Activated gamma-delta T cell (primary cell): ENCODE measurements around the gene MACROH2A2.
"Not testable (repeated sequence)": the region's sequence is repeated elsewhere in the genome, so short reads cannot be mapped to it uniquely, and the experiment has no call there.

ENCODE experiments used
- DNase-seq: peaks from one replicate; lab custom pipeline; 2025; lab: John Stamatoyannopoulos, UW
- total RNA-seq, 2 donors: gene quantifications; one replicate each; lab custom pipeline; 2026; lab: John Stamatoyannopoulos, UW

Gene MACROH2A2
- total RNA-seq, result 18.7 to 20.5 reads per million in 2 donors

DNA sequence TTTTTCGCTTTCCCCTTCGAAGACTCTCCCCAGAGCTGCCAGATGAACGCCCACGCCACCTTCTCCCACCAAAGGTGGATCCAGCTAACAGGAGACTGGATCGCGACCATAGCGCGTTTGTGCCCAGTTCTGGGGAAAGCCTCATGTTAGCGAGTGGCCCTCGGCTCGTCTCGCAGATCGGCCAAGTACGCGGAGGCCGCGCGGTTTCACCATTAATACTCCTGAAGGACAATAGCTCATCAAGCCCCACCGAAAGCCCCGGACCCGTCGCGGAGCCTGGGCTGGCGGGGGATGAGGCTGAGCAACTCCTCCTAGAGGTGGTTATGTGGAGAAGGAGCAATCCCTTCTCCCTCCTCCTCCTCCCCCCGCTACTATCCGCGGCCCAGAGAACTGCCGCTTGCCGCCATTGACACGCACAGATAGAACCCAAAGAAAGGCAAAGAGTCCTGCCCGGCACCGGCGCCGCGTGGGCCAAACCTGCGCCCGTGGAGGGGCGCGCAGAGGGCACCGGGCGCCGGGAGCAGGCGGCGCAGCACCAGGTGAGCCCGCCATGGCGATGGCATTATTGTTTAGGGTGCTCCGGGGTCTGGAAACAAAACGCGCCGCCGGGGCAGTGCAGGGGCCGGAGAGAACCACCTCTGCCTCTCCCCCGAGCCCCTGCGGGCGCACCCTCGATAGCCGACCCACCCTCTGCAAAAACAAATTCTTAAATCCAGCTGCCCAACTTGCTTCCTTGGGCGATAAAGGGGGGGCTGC lies at the start of gene MACROH2A2:
MACROH2A2 (plus strand) TSS at position 385 of the 756 bp plus-strand sequence. CDS start 22,813 bp downstream, outside the sequence.
- DNase-seq, result no peak

DNA sequence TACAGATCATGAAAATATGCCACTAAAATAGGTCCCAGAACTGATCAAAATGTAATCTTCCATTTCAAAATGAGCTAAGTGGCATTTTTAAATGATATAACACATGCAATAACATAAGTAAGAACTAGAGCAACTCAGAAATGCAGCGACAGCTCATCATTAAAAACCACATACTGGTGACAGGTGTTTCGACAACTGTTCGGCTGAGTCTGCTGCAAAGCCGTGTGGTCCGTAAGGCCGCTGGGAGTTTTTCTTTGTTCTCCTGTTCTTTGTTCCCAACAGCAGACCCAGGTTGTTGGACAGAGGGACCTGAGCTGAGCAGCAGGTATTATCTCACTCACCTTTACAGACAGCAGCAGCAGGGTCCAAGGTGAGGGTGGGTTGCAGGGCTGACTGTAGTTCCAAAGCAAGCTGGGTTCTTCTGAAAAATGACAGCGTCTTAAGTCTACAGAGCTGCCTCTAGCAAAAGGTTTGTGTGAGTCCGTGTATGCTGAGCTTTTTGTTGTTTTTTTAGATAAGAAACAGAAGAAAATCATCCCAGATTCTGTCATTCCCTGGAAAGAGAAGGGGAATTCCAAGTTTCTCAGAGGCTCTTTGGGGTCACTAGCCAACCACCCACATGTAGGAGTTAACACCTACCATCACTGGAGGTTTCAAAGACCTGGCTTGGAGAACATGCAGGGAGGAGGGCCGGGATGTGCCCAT lies 45.4 kb upstream of the MACROH2A2 start:
- no peak for DNase-seq

DNA sequence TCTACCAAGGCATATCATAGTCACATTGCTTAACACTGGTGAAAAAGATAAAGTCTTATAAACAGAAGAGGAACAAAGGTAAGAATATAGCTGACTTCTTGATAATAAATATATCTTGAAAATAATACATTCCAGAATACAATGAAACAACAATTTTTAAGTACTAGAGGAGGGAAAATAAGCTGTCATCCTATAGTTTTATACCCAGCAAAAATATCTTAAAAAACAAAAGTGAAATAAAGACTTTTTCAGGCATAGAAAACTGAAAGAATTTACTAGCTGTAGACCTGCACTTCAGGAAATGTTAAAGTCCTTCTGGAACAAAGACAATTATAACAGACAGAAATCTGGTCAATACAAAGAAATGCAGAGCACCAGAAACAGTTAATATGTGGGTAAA lies 21.4 kb upstream of the MACROH2A2 start:
- no peak for DNase-seq

DNA sequence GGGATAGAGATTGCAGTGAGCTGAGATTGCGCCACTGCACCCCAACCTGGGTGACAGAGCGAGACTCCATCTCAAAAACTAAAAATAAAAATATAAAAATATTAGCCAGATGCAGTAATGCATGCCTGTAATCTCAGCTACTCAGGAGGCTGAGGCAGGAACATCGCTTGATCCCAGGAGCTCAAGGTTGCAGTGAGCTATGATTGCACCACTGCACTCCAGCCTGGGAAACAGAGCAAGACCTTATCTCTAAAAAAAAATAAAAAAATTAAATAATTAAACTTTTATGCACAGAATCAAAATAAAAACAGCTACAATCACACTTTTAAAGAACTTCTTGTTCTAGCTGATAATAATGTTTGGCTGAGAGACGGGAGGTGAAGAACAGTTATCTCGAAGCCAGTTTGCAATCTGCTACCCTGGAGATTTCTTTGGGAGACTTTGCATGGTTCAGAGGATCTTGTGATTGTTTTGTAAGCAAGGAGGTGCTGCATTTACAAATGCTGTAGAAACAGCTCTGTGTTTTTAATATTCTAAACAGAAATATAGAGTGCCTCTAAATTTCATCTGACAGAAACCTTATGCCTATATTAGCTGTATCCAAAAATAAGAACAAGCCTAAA lies 19.9 kb upstream of the MACROH2A2 start:
- DNase-seq, result no peak

DNA sequence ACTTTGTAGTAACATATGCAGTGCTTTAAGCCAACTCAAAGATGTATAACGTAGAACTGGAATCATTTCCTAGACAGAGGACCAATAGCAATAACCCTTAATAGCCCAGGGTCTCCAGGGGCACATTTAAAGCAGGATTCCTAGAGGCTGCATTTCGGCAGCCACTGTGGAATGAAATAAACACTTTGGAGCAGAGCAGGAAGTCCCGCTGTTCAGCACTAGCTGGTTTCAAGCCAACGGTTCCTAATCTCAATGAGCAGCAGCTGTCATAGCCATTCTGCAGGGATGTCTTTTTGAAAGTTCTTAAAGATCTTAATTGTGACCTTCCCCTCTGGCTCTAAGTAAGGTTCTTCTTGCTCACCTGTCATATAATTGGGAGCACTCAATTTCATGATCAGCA lies 18.4 kb upstream of the MACROH2A2 start:
- DNase-seq, result no peak

DNA sequence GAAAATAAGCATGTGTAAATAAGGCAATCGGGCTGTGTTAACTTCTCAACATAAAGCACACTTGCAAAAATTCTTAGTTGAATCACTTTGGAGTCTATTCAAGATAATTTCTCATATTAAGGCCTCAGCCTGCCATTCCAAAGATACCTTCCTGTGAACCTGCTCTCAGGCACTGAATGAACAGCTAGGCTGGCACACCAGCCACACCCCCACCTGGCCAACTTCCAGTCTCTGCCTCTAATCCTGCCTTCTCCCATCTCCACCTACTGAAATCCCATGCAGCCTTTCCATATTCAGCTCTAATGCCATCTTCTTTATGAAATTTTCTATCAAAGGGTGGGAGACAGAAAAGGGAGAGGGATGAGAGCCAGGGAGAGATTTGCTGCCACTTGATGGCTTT lies 17.1 kb upstream of the MACROH2A2 start:
- no peak for DNase-seq

DNA sequence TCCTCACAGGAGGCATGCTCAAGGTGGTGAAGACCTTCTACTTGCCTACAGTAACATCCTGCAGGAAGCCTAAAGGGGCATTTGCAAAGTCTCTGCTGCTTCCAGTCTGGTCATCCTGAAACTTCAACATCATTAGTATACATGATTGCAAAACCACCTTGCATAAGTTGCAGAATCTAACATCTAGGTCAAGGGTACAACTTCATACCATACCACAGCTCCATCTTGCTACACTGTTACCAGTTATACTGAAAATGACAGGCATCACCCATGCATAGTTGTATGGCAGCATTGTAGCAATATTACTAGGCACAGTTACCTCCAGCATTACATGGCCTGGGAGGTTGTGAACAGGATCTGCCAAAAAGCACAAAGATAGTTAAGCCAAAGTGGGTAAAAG lies 13.7 kb upstream of the MACROH2A2 start:
- DNase-seq, result no peak

DNA sequence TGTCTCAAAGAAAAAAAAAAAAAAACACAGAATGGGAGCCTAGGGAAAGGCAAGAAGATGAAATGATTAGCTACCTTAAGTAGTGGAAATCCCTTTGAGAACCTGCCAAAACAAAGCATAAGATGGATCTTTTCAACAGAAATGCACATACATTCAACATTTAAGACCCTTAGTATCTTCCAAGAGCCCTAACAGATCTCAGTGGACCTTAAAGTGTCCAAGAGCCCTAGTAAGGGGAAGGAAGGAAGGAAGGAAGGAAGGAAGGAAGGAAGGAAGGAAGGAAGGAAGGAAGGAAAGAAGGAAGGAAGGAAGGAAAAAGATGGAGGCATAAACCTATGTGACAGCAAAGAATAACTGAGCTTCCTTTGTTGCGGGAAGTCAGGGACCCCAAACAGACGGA lies 11.6 kb upstream of the MACROH2A2 start:
- no peak for DNase-seq

DNA sequence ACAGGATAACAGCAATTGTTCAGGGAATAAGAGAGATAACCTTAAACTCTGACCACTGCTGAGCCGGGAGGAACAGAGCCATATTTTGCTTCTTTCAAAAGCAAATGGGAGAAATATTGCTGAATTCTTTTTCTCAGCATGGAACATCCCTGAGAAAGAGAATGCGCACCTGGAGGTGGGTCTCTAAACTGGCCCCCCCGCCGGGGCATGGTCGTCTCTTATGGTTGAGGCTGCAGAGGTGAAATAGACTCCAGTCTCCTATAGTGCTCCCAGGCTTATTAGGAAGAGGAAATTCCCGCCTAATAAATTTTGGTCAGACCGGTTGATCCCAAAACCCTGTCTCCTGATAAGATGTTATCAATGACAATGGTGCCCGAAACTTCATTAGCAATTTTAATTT lies 10.9 kb upstream of the MACROH2A2 start:
- not testable (repeated sequence) for DNase-seq

DNA sequence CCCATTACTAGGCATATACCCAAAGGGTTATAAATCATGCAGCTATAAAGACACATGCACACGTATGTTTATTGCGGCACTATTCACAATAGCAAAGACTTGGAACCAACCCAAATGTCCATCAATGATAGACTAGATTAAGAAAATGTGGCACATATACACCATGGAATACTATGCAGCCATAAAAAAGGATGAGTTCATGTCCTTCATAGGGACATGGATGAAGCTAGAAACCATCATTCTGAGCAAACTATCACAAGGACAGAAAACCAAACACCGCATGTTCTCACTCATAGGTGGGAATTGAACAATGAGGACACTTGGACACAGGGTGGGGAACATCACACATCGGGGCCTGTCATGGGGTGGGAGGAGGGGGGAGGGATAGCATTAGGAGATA lies 5.6 kb upstream of the MACROH2A2 start:
- DNase-seq, result not testable (repeated sequence)

DNA sequence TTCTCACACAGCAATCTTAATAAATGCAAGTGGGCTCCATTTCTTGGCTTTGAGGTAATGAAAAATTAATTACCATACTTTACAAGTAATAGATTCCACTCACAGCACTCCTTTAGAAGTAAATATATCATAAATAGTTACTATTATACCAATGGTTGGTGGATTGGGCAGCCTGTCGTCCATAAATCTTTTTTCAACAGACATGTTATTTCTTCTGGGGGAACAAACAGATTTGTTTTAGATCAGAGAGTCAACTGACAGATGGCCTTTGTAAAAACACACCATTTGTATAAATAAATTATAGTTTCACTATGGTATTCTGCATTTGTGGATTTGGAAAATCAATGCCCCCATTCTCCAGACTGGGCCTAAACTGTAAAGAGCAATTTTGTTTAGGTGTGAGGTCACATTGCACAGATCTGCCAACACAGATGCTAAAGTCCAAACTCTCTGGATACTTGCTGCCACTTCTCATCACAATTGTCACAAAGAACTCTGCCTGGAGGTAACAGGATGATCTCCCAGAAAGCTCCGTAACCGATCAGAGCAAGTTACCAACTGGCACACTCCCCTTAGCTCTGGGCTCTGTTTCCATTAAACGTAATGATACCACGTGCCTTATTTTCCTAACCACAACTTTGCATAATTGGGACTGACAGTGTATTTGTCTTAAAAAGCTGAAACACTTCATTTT lies 4.5 kb upstream of the MACROH2A2 start:
- DNase-seq, result no peak

DNA sequence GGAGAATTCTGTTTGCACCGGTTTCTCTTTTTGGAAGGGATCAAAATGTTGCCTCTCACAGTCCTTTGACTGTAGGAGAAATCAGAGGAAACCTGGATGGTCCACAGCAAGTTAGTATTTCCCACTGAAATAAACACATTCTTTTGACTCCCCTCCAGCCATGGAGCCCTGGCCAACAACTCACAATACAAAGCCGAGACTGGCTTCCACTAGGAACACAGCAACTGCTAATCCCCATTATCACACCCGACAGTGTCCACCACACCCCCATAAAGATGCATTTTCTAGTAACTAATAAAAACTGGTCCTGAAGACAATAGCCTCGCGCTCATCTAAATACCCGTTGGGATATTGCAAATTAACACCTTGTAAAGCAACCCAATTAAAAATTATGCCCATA lies 798 bp upstream of the MACROH2A2 start:
- no peak for DNase-seq

DNA sequence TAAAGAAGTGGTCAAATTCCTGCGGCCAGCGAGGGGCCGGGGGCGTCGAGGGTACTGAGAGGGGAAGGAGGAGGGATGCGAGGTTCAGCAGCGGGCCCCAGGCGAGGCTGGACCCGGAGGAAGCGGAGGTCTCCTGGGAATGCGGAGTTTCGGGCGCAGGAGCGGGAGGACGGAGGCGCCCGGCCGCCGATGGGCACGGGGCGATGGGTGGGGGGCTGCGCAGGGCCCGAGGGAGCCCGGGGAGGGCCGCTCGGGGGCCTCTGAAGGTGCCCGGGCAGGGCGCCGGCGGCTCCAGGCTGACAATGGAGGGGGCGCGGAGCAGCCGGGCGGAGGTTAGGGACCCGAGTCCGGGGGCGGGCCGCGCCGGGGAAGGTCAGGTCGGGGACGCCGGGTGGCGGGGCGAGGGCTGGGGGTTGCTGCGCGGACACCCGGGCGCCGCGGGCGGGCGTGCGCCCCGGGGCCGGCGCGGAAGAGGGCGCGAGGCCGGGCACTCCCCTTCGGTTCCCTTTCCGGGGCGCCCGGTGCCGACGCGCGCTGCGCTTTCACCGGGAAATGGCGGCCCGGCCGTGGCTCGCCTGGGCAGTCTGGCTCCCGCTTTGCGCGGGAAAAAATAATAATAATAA lies 683 bp downstream of the MACROH2A2 start:
- DNase-seq, result no peak

DNA sequence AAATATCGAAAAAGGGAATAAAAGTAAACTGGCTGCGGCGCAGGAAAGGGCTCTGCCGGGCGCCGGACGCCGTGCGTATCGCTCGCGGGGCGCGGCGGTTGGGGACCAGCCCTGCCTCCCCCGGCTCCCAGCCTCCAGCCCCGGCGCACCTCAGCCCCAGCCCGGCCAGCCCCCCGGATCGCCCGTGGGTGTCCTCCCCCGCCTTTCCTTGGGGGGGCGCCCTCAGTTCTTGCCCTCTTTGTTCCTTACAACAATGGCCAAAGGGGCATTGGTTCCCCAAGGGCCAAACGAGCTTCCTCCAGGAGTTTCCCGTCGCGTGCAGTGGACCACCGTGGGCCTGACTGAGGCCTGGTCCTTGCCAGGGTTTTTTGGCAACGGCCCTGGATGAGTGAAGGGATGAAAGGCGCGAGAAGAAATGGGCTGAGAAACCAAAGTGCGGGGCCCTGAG lies 1.2 kb downstream of the MACROH2A2 start:
- no peak for DNase-seq

DNA sequence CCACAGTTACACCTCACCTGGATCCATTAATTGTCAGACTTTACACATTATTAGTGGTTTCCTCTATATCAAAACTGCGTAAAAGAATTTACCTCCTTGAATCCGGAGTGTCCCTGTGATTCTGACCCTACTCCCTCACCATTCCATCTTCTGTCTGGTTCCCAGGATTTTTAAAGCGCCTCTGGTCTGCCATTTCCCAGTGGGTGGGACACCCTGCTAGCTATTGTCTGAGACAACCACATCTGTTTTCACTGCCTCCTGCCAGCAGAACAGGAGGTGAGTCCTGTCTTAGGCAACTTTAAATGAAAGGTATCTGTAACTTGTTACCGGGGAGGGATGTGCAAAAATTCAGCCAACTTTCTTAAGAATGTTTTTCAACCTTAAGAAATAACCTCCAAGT lies 2.3 kb downstream of the MACROH2A2 start:
- no peak for DNase-seq

DNA sequence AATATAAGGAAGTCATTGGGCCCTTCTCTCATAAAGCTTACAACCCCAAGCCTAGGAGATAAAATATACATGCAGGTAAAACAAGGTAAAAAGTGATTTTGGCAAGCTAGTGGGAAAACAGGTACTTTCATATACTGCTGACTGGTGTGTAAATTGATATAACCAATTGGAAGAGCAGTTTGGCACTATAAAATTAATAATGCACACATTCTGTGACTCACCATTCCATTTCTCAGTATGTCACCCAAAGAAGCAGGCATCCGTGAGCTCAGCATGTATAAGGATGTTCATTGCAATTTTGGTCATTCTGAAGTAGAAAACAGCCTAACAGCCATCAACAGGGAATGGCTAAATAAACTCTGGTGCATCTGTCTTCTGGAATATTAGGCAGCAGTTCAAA lies 2.9 kb downstream of the MACROH2A2 start:
- DNase-seq, result no peak

DNA sequence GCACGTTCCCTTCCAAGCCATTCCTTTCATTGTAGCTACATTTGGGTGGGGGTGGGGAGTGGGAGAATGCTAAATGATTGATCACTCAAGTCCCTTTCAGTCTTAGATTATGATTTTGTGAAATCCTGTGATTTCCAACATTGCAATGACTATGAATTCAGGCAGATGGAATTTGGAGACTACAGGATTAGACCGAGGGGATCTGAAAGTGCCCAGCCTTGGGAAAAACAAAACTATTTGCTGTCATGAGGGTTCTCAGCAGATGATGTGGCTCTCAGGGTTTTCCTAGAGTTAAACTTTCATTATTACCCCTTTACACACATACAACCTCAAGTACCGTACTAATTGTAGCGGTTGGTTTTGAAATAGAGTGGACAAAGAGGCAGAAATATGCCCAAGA lies 4.7 kb downstream of the MACROH2A2 start:
- DNase-seq, result no peak

DNA sequence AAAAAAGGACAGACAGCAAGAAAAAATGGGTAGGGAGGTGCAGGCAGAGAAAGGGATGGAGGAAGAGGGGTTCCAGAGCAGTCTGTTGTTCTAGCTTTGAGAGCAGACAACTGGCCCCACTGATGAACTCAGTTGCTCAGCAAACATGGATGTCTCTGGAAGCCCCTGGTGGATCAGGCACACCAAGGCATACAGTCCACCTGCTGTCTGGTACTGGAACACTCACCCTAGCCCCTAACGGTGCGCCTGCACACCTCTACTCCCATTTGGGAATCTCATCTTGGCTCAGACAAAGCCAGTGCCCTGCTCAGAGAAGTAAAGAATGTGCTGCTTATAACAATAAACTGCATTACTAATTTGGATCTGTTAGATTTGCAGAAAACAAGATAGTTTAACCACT lies 7.7 kb downstream of the MACROH2A2 start:
- DNase-seq, result no peak

DNA sequence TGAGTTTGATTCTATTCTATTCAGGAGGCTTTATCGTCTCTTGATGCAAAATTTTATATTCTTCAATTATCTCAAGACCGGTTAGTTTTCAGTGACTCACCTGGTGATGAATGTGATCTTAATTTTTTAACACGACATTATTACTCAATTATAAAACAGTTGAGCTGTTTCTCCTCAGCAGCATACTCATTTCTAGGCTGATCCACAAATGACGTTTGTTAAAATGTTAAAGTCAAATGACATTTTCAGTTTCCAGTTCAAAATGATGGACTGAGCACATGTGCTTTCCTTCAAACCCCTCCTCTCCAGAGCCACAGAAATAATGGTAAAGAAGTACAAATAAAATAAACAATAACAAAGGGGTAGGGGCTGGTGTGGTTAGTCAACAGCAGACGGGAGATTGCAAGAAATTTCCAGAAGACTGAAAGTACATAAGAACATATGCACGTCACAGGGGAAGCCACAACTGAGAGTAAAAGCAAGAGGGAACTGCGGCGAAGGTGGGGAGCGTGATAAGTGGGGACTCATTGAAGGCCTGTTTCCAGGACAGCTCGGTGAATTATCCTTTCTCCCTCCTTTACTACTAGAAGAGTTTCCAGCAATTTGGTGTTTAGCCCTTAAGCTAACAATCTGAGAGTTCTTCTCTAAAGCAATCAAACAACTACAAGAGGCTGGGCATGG lies 10.9 kb downstream of the MACROH2A2 start:
- no peak for DNase-seq

DNA sequence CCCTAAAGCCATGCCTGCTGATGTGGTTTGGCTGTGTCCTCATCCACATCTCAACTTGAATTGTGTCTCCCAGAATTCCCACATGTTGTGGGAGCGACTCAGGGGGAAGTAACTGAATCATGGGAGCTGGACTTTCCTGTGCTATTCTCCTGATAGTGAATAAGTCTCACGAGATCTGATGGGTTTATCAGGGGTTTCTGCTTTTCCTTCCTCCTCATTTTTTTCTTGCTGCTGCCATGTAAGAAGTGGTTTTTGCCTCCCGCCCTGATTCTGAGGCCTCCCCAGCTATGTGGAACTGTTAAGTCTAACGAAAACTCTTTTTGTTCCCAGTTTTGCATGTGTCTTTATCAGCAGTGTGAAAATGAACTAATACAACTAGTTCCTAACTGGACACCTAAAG lies 11.8 kb downstream of the MACROH2A2 start:
- DNase-seq, result no peak

DNA sequence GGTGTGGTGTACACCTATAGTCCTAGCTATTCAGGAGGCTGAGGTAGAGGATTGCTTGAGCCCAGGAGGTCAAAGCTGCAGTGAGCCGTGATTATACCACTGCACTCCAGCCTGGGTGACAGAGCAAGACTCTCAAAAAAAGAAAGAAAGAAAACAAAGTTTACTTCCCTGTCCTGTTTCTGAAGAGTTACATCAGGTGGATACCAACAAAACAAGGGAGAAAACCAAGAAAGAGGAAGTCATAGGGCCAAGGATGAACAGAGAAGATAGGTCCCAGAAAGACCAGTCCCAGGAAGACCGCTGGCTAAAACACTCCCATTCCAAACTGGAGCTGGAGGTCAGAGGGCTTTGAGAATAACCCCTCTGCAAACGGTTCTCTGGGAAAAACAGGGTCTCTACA lies 13.5 kb downstream of the MACROH2A2 start:
- DNase-seq, result no peak
